CD14-positive monocyte (primary cell): ENCODE results near the gene SPDYE4. TPM values are rescaled to one million over a fixed set of nuclear protein-coding genes. Genes with fewer than 3 reads are reported as not detected.
A peak's percentile ranks its signal among the peaks of the same experiment; 100 is the strongest.

Source experiments
- DNase-seq, 3 donors: peaks; one replicate each; pipeline ENCODE4 v3.0.0-alpha.2; 2011 to 2022
- H2AFZ ChIP-seq: 2 replicates; pipeline ENCODE4 v1.6.0; 2012; ENCODE audit warnings: mild to moderate bottlenecking, low read depth, low read length, inconsistent platforms; ENCODE audit not compliant: insufficient read depth, poor library complexity, severe bottlenecking
- H3K27ac ChIP-seq, 2 donors: 1 replicate in 1 of 2; 2 replicates in 1 of 2; pipeline ENCODE4 v1.5.1; 2012 to 2013; ENCODE audit warnings: low read length in 2 of 2, control low read depth in 1 of 2, inconsistent platforms in 1 of 2, low read depth in 1 of 2, mild to moderate bottlenecking in 1 of 2
- H3K27me3 ChIP-seq, 2 donors: one replicate each; pipeline versions ENCODE4 v1.6.0 to v1.6.1; 2011 to 2013; ENCODE audit warnings: low read length in 2 of 2; ENCODE audit not compliant: control insufficient read depth in 2 of 2, insufficient read depth in 2 of 2
- H3K36me3 ChIP-seq, 2 donors: replicated peaks in 1 of 2; 1 replicate in 1 of 2; 2 replicates in 1 of 2; pipeline versions ENCODE4 v1.5.1 to v1.6.1; 2012 to 2013; ENCODE audit warnings: low read length in 2 of 2, control low read depth in 1 of 2, inconsistent platforms in 1 of 2, mild to moderate bottlenecking in 1 of 2; ENCODE audit not compliant: insufficient read depth in 2 of 2, control insufficient read depth in 1 of 2
- H3K4me1 ChIP-seq, 2 donors: 1 replicate in 1 of 2; 2 replicates in 1 of 2; pipeline versions ENCODE4 v1.5.1 to v1.6.1; 2012 to 2013; ENCODE audit warnings: low read length in 2 of 2, control low read depth in 1 of 2, inconsistent platforms in 1 of 2, mild to moderate bottlenecking in 1 of 2, moderate library complexity in 1 of 2; ENCODE audit not compliant: insufficient read depth in 2 of 2, control insufficient read depth in 1 of 2
- H3K4me2 ChIP-seq: replicated peaks from 2 replicates; pipeline ENCODE3; 2012; ENCODE audit warnings: low read length, moderate library complexity, mild to moderate bottlenecking; ENCODE audit not compliant: poor library complexity, severe bottlenecking; ENCODE audit errors: extremely low read depth
- H3K4me3 ChIP-seq, 3 experiments: fragments of 200-600 bp in 1 of 3; sonication (generic) in 1 of 3; replicated peaks in 1 of 3; 1 replicate in 2 of 3; 2 replicates in 1 of 3; pipeline ENCODE4 v1.5.1; 2011 to 2013; ENCODE audit warnings: low read length in 3 of 3, mild to moderate bottlenecking in 3 of 3, control low read depth in 2 of 3, low read depth in 2 of 3, inconsistent platforms in 1 of 3, moderate library complexity in 1 of 3
- H3K79me2 ChIP-seq: 2 replicates; pipeline ENCODE4 v1.6.0; 2012; ENCODE audit warnings: mild to moderate bottlenecking, control low read depth, inconsistent platforms, low read length, moderate library complexity; ENCODE audit not compliant: insufficient read depth
- H3K9ac ChIP-seq: 2 replicates; pipeline ENCODE4 v1.6.0; 2017; ENCODE audit warnings: low read length, mild to moderate bottlenecking; ENCODE audit not compliant: insufficient read depth, poor library complexity, severe bottlenecking
- H3K9me3 ChIP-seq, 2 donors: replicated peaks in 1 of 2; 1 replicate in 1 of 2; 2 replicates in 1 of 2; pipeline versions ENCODE4 v1.5.1 to v1.6.1; 2012 to 2013; ENCODE audit warnings: low read length in 2 of 2, control low read depth in 1 of 2; ENCODE audit not compliant: control insufficient read depth in 1 of 2, insufficient read depth in 1 of 2
- H4K20me1 ChIP-seq: 2 replicates; pipeline ENCODE4 v1.6.0; 2012; ENCODE audit warnings: mild to moderate bottlenecking, low read length, control low read depth, moderate library complexity; ENCODE audit not compliant: insufficient read depth
- H3K27ac Mint-ChIP-seq, 7 donors: one replicate each; pipeline ENCODE4 v1.8.0; 2020; ENCODE audit warnings: mild to moderate bottlenecking in 7 of 7, mixed read lengths in 7 of 7, moderate library complexity in 6 of 7, inconsistent platforms in 2 of 7
- H3K27me3 Mint-ChIP-seq, 3 donors: one replicate each; pipeline ENCODE4 v1.8.0; 2021 to 2022; ENCODE audit warnings: low read depth in 3 of 3, mild to moderate bottlenecking in 3 of 3, mixed read lengths in 3 of 3, moderate library complexity in 3 of 3, inconsistent platforms in 1 of 3
- H3K36me3 Mint-ChIP-seq, 2 donors: one replicate each; pipeline ENCODE4 v1.8.0; 2020; ENCODE audit warnings: mixed read lengths in 2 of 2, inconsistent platforms in 1 of 2, mild to moderate bottlenecking in 1 of 2
- H3K4me1 Mint-ChIP-seq: one replicate; pipeline ENCODE4 v1.8.0; 2020; ENCODE audit warnings: mild to moderate bottlenecking, mixed read lengths
- H3K4me3 Mint-ChIP-seq, 2 donors: one replicate each; pipeline ENCODE4 v1.8.0; 2020; ENCODE audit warnings: mild to moderate bottlenecking in 2 of 2, mixed read lengths in 2 of 2, moderate library complexity in 1 of 2
- H3K9me3 Mint-ChIP-seq, 7 donors: one replicate each; pipeline ENCODE4 v1.8.0; 2020 to 2022; ENCODE audit warnings: mixed read lengths in 7 of 7, mild to moderate bottlenecking in 6 of 7, moderate library complexity in 6 of 7, inconsistent platforms in 2 of 7
- CTCF ChIP-seq: fragments of 200-600 bp; IDR thresholded peaks from one replicate; pipeline ENCODE4 v1.8.0; 2022; ENCODE audit warnings: antibody characterized with exemption, mild to moderate bottlenecking
- WGBS: methylation state at CpG from one replicate; pipeline ENCODE4 v1.1.5; 2013; ENCODE audit warnings: missing lambda C conversion rate; ENCODE audit not compliant: insufficient coverage; 5-methylcytosine and 5-hydroxymethylcytosine counted together
- intact Hi-C, 2 donors: fragments of 100-400 bp; cut with micrococcal nuclease; formaldehyde crosslinking; loops; one replicate each; pipeline versions ENCODE4 v1.15.0 to v1.15.1; 2023
- polyA plus RNA-seq, 3 donors: library from polyadenylated mRNA; depleted of rRNA in 1 of 3; unstranded in 2 of 3; stranded (reverse) in 1 of 3; fragments of 300-500 nt in 2 of 3; fragments of >200 nt in 1 of 3; fragmentation: Illumina TruSeq in 2 of 3; gene quantifications; 1 replicate in 2 of 3; 2 replicates in 1 of 3; pipeline ENCODE4 v1.2.3, GENCODE V29; 2012 to 2021

Gene SPDYE4
- polyA plus RNA-seq, 3 donors: 0.09 TPM; not detected in 2

DNA sequence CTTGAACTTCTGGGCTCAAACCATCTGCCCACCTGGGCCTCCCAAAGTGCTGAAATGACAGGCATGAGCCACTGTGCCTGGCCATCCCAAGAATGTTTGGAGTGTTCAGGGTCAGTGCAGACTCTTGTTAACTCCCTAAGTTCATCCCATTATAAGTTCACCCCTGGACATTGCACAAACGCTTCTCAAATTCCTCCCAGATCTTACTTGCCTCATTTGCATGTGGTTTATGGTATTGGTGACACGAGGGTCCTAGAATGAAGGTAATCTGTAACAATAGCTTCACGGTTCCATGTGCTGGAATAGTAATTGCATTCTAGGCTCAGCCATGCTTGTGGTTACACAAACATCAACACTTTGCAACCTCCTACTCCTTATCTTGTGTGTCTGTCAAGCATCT, 8.7 kb downstream of the SPDYE4 start:
- H3K27me3 ChIP-seq: no peaks in the 10 kb centered on the region
- H3K4me1 Mint-ChIP-seq: peaks cover 6% of the 10 kb centered on the region
- H3K36me3 ChIP-seq: no peaks in the 10 kb centered on the region
- intact Hi-C loops: loop anchor here (5.0 to 10.0 kb wide), 3 partner anchors 43 to 655 kb away; partner anchors contain the start of gene RPL26 (in 2 of the 2)
- no peak overlapping the region for H3K4me3 Mint-ChIP-seq
- no peaks in the 10 kb centered on the region for H3K79me2 ChIP-seq
- no peak overlapping the region for H3K4me2 ChIP-seq
- H3K27me3 Mint-ChIP-seq: peaks cover 2 to 6% (median 5%) of the 10 kb centered on the region in 3 donors
- H2AFZ ChIP-seq: no peak overlapping the region
- H3K9ac ChIP-seq: no peak overlapping the region
- H4K20me1 ChIP-seq: no peaks in the 10 kb centered on the region
- H3K36me3 Mint-ChIP-seq: peaks cover 0 to 3% of the 10 kb centered on the region in 2 donors
- peaks cover 0 to 10% (median 7%) of the 10 kb centered on the region in 7 donors for H3K9me3 Mint-ChIP-seq
- TF ChIP-seq CTCF: no peak
- peaks cover 7% of the 10 kb centered on the region in 2 donors for H3K4me1 ChIP-seq
- no CpG with 5 or more reads among the region's 3 CpGs for WGBS
- no peak for DNase-seq
- H3K27ac Mint-ChIP-seq: peak overlapping the region in 1 of 7 donors; percentile 51
- no peak overlapping the region for H3K4me3 ChIP-seq
- no peak overlapping the region for H3K27ac ChIP-seq
- H3K9me3 ChIP-seq: peaks cover 0 to 7% of the 10 kb centered on the region in 2 donors

DNA sequence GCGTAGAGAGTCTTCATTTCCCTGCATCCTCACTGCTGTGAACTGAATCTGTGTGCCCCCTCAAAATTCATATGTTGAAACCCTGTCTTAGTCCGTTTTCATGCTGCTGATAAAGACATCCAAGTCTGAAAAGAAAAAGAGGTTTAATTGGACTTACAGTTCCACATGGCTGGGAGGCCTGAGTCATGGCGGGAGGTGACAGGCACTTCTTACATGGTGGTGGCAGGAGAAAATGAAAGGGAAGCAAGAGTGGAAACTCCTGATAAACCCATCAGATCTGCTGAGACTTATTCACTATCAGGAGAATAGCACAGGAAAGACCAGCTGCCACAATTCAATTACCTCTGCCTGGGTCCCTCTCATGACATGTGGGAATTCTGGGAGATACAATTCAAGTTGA, 10.6 kb downstream of the SPDYE4 start:
- H3K27ac ChIP-seq: no peak overlapping the region
- H3K4me1 Mint-ChIP-seq: peaks cover 12% of the 10 kb centered on the region
- no peak overlapping the region for H3K4me3 ChIP-seq
- peaks cover 0 to 7% of the 10 kb centered on the region in 2 donors for H3K9me3 ChIP-seq
- H3K36me3 ChIP-seq: no peaks in the 10 kb centered on the region
- H3K4me3 Mint-ChIP-seq: no peak overlapping the region
- peaks cover 0 to 10% (median 7%) of the 10 kb centered on the region in 7 donors for H3K9me3 Mint-ChIP-seq
- peak in 1 of 3 donors; percentile 50 for DNase-seq
- H3K79me2 ChIP-seq: no peaks in the 10 kb centered on the region
- H4K20me1 ChIP-seq: no peaks in the 10 kb centered on the region
- peaks cover 0 to 3% of the 10 kb centered on the region in 2 donors for H3K36me3 Mint-ChIP-seq
- peaks cover 7% of the 10 kb centered on the region in 2 donors for H3K4me1 ChIP-seq
- no peak for TF ChIP-seq CTCF
- no peak overlapping the region for H3K27ac Mint-ChIP-seq
- no peak overlapping the region for H3K9ac ChIP-seq
- intact Hi-C loops: loop anchor here (2.0 to 10.0 kb wide), 4 partner anchors 45 to 653 kb away; partner anchors contain the start of gene RPL26 (in 2 of the 2)
- no peak overlapping the region for H2AFZ ChIP-seq
- H3K4me2 ChIP-seq: no peak overlapping the region
- 100% methylated on average over 1 of the region's 3 CpGs for WGBS
- no peaks in the 10 kb centered on the region for H3K27me3 ChIP-seq
- peaks cover 1 to 12% (median 10%) of the 10 kb centered on the region in 3 donors for H3K27me3 Mint-ChIP-seq
